GM21528 (cell line): ENCODE results near the gene OR2C1.
A peak's percentile ranks its signal among the peaks of the same experiment; 100 is the strongest.

Source experiments
- ATAC-seq: cut with Tn5 transposase; IDR thresholded peaks from one replicate; pipeline ENCODE4 v1.9.1; 2021; ENCODE audit warnings: mild to moderate bottlenecking, moderate library complexity; ENCODE audit not compliant: unreplicated experiment, low FRiP score

The OR2C1 gene

GRCh38 chr16:3389663-3390338 lies 34.1 kb downstream of the OR2C1 start:
- no peak for ATAC-seq

DNA sequence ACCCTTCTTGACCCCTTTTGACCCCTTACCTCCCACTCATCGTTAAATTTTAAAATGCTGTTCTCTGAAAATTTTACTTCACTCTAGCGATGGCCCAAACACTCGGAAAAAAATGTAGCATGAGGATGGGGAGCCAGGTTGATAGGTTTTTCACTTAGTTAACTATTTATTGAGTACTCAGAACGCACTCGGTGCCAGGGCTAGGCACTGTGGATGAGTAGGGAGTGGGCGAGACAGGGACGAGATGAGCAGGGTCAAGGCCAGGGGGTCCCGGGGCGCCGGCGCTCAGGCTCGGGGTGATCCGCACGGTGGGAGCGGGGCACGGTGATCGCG lies 44.7 kb downstream of the OR2C1 start:
- peak; percentile 39 for ATAC-seq

- peak; percentile 96 for ATAC-seq
These were observed 45.3 kb downstream of the OR2C1 start, which contains the start of the genes ZNF174 and ZSCAN32 for GRCh38 chr16:3400779-3401688. Gene ZNF174 (plus strand): TSS chr16:3401215. CDS start chr16:3402005, 790 bp downstream. Gene ZSCAN32 (minus strand): TSS chr16:3401004. CDS start chr16:3397557, 3,447 bp downstream.

GRCh38 chr16:3401719-3402397 lies 46.2 kb downstream of the OR2C1 start:
- ATAC-seq: no peak
